Cardiac fibroblast (primary cell): ENCODE measurements around the gene ACTR8.

Experiments used
- DNase-seq, 2 donors: peaks; one replicate each; pipeline versions ENCODE4 v3.0.0 to v3.0.0-alpha.2; 2010; ENCODE audit warnings: low read depth in 2 of 2
- H3K4me3 ChIP-seq, 2 donors: replicated peaks in 1 of 2; 1 replicate in 1 of 2; 2 replicates in 1 of 2; pipeline ENCODE4 v1.5.1; 2011; ENCODE audit warnings: low read depth in 2 of 2, low read length in 2 of 2, mild to moderate bottlenecking in 2 of 2, moderate library complexity in 1 of 2
- CTCF ChIP-seq: IDR thresholded peaks from one replicate; pipeline ENCODE4 v1.5.1; 2011; ENCODE audit warnings: low read depth, mild to moderate bottlenecking, low read length, inconsistent platforms

Gene ACTR8

GRCh38 chr3:53849916-53850315 lies 32.0 kb downstream of the ACTR8 start:
- no peak for TF ChIP-seq CTCF
- no peak for DNase-seq
- H3K4me3 ChIP-seq: no peak overlapping the region

GRCh38 chr3:53846851-53847155 lies 35.1 kb downstream of the ACTR8 start:
- TF ChIP-seq CTCF: no peak
- DNase-seq: no peak
- H3K4me3 ChIP-seq: no peak overlapping the region

- peak within 1 kb of the TSS; percentile 45 to 51 for H3K4me3 ChIP-seq
- TF ChIP-seq CTCF: no peak
- no peak for DNase-seq
Measured at GRCh38 chr3:53846134-53846850, 35.7 kb downstream of the ACTR8 start, which contains the start of the genes CHDH and IL17RB. TSS of gene CHDH (minus strand) at chr3:53846419. CDS start at chr3:53824008, 22,411 bp downstream. TSS of gene IL17RB (plus strand) at chr3:53846568. CDS start at chr3:53846589, 21 bp downstream.

GRCh38 chr3:53845881-53846133 lies 36.1 kb downstream of the ACTR8 start:
- TF ChIP-seq CTCF: no peak
- H3K4me3 ChIP-seq: peak overlapping the region; percentile 45 to 51
- no peak for DNase-seq

GRCh38 chr3:53845103-53845880 lies 36.7 kb downstream of the ACTR8 start:
- peak; percentile 21 to 29 for DNase-seq
- peak; percentile 24 for TF ChIP-seq CTCF
- H3K4me3 ChIP-seq: peak overlapping the region; percentile 45 to 51

GRCh38 chr3:53844262-53845102 lies 37.5 kb downstream of the ACTR8 start:
- DNase-seq: no peak
- H3K4me3 ChIP-seq: no peak overlapping the region
- no peak for TF ChIP-seq CTCF
